NCI-H82 (cell line): Measurements from ENCODE around the gene G6PC3.
"Not testable (repeated sequence)": the region's sequence is repeated elsewhere in the genome, so short reads cannot be mapped to it uniquely, and the experiment has no call there.

Experiments
- DNase-seq: peaks from one replicate; lab custom pipeline; 2025; lab: John Stamatoyannopoulos, UW

G6PC3 gene

GRCh38 chr17:44106801-44107200 lies 36.3 kb downstream of the G6PC3 start:
- DNase-seq, result no peak

GRCh38 chr17:44108440-44109311 lies 38.1 kb downstream of the G6PC3 start:
- DNase-seq, result peak; percentile 89

GRCh38 chr17:44109312-44109630 lies 38.7 kb downstream of the G6PC3 start:
- no peak for DNase-seq

- no peak for DNase-seq
These were observed 39.6 kb downstream of the G6PC3 start for GRCh38 chr17:44110011-44110686.

GRCh38 chr17:44110823-44111633 lies 40.5 kb downstream of the G6PC3 start:
- DNase-seq, result peak; percentile 98

- DNase-seq, result peak; percentile 33
These were observed 41.2 kb downstream of the G6PC3 start for GRCh38 chr17:44111777-44112176.

- DNase-seq, result no peak
These were observed 42.0 kb downstream of the G6PC3 start for GRCh38 chr17:44112284-44113280.

- DNase-seq, result no peak
These were observed 42.8 kb downstream of the G6PC3 start for GRCh38 chr17:44113382-44113781.

- DNase-seq, result no peak
These were observed 43.6 kb downstream of the G6PC3 start for GRCh38 chr17:44113868-44114840.

- peak; percentile 71 for DNase-seq
These were observed 45.3 kb downstream of the G6PC3 start for GRCh38 chr17:44115585-44116415.

- DNase-seq, result no peak
These were observed 46.8 kb downstream of the G6PC3 start for GRCh38 chr17:44117351-44117750.

- DNase-seq, result peak; percentile 63
These were observed 48.0 kb downstream of the G6PC3 start for GRCh38 chr17:44118427-44119050.

GRCh38 chr17:44119062-44119461 lies 48.5 kb downstream of the G6PC3 start:
- DNase-seq, result no peak

- no peak for DNase-seq
These were observed 49.3 kb downstream of the G6PC3 start for GRCh38 chr17:44119798-44120197.

GRCh38 chr17:44120281-44120680 lies 49.7 kb downstream of the G6PC3 start:
- not testable (repeated sequence) for DNase-seq

GRCh38 chr17:44120851-44121605 lies 50.5 kb downstream of the G6PC3 start:
- peak; percentile 82 for DNase-seq

GRCh38 chr17:44121997-44122815 lies 51.7 kb downstream of the G6PC3 start:
- peak; percentile 44 for DNase-seq
